A549 (cell line): Measurements from ENCODE around the gene KCNH4. TPM values are rescaled to one million over a fixed set of nuclear protein-coding genes. Genes with fewer than 3 reads are reported as not detected.

Experiments
- ATAC-seq, 2 experiments: fragments of 200-7000 bp in 1 of 2; fragments of >200 bp in 1 of 2; cut with Nextera tagmentation in 1 of 2; cut with Tn5 transposase in 1 of 2; 3 replicates each; pipeline versions ENCODE4 v1.8.0 to v1.9.1; 2018 to 2020; ENCODE audit warnings: mild to moderate bottlenecking in 1 of 2, moderate library complexity in 1 of 2
- CTCF ChIA-PET: fragments of 300-600 bp; sonication (Branson Sonifier 250); formaldehyde crosslinking; extraction: SDS; loops from one replicate; lab custom pipeline; 2021; ENCODE audit warnings: antibody characterized with exemption, inconsistent platforms; lab: Yijun Ruan, JAX
- POLR2A ChIA-PET: fragments of 350-600 bp; formaldehyde crosslinking; extraction: SDS; loops from one replicate; lab custom pipeline; 2021; ENCODE audit warnings: antibody characterized with exemption, inconsistent platforms; lab: Yijun Ruan, JAX
- DNase-seq, 2 experiments: peaks; one replicate each; pipeline versions ENCODE4 v3.0.0 to v3.0.0-alpha.2; 2011 to 2016; ENCODE audit warnings: low read depth in 1 of 2, low spot score in 1 of 2
- FAIRE-seq: peaks from 2 replicates; lab custom pipeline; 2011; peaks lifted over from hg19 to GRCh38; lab: Jason Lieb, UNC
- H3K27ac ChIP-seq, 2 experiments: fragments of >200 bp; sonication (Bioruptor Twin); formaldehyde crosslinking; 3 replicates each; pipeline ENCODE4 v1.5.1; 2016 to 2017
- H3K4me1 ChIP-seq: fragments of >200 bp; sonication (Bioruptor Twin); formaldehyde crosslinking; 3 replicates; pipeline ENCODE4 v1.6.1; 2016
- H3K4me2 ChIP-seq: fragments of >200 bp; sonication (Bioruptor Twin); formaldehyde crosslinking; 3 replicates; pipeline ENCODE4 v1.6.1; 2016
- H3K4me3 ChIP-seq: fragments of >200 bp; sonication (Bioruptor Twin); formaldehyde crosslinking; 3 replicates; pipeline ENCODE4 v1.5.1; 2016
- H3K9me3 ChIP-seq: fragments of >200 bp; sonication (Bioruptor Twin); formaldehyde crosslinking; 3 replicates; pipeline ENCODE4 v1.6.1; 2016
- CBX2 ChIP-seq: fragments of 200-600 bp; sonication (generic); IDR thresholded peaks from 2 replicates; pipeline ENCODE4 v1.6.1; 2016; ENCODE audit warnings: low read depth, mild to moderate bottlenecking, borderline replicate concordance
- CEBPB ChIP-seq, 2 experiments: fragments of >200 bp in 1 of 2; sonication (Bioruptor Twin) in 1 of 2; formaldehyde crosslinking in 1 of 2; IDR thresholded peaks; 2 replicates each; pipeline ENCODE4 v1.6.1; 2012 to 2016
- CHD2 ChIP-seq: fragments of 150-350 bp; IDR thresholded peaks from 2 replicates; pipeline ENCODE4 v1.6.1; 2014; ENCODE audit warnings: low read length; ENCODE audit not compliant: partially characterized antibody
- CHD4 ChIP-seq: fragments of 200-600 bp; sonication (generic); IDR thresholded peaks from 2 replicates; pipeline ENCODE4 v1.6.1; 2016; ENCODE audit warnings: antibody characterized with exemption, mild to moderate bottlenecking, borderline replicate concordance
- ESRRA ChIP-seq: fragments of 150-350 bp; IDR thresholded peaks from 2 replicates; pipeline ENCODE4 v1.6.1; 2014; ENCODE audit warnings: mild to moderate bottlenecking, low read length, borderline replicate concordance
- FOSB ChIP-seq: fragments of 250-450 bp; sonication (Bioruptor Pico); IDR thresholded peaks from 2 replicates; pipeline ENCODE4 v1.5.0; 2020; ENCODE audit warnings: mild to moderate bottlenecking, moderate library complexity
- FOXS1 ChIP-seq: fragments of 250-450 bp; sonication (Bioruptor Pico); IDR thresholded peaks from 2 replicates; pipeline ENCODE4 v1.5.0; 2020; ENCODE audit warnings: mild to moderate bottlenecking, moderate library complexity
- HDAC2 ChIP-seq: fragments of 200-600 bp; sonication (generic); IDR thresholded peaks from 2 replicates; pipeline ENCODE4 v1.6.1; 2016
- HOXA7 ChIP-seq: fragments of 250-450 bp; sonication (Bioruptor Pico); IDR thresholded peaks from 2 replicates; pipeline ENCODE4 v1.5.0; 2020; ENCODE audit warnings: mild to moderate bottlenecking, moderate library complexity
- HOXB5 ChIP-seq: fragments of 250-450 bp; sonication (Bioruptor Pico); IDR thresholded peaks from 2 replicates; pipeline ENCODE4 v1.5.0; 2020; ENCODE audit warnings: mild to moderate bottlenecking, moderate library complexity
- KDM5A ChIP-seq: fragments of 200-600 bp; sonication (generic); IDR thresholded peaks from 2 replicates; pipeline ENCODE4 v1.6.1; 2016; ENCODE audit warnings: antibody characterized with exemption, mild to moderate bottlenecking
- MAFK ChIP-seq: fragments of 450-650 bp; IDR thresholded peaks from 2 replicates; pipeline ENCODE4 v1.6.1; 2014; ENCODE audit not compliant: partially characterized antibody
- NR3C1 ChIP-seq: fragments of >200 bp; sonication (Bioruptor Twin); formaldehyde crosslinking; IDR thresholded peaks from 3 replicates; pipeline ENCODE4 v1.6.1; 2017
- POLR2AphosphoS2 ChIP-seq: conservative IDR thresholded peaks from 2 replicates; pipeline ENCODE4 v1.6.1; 2012; ENCODE audit warnings: low read length, improper control_type of control experiment, inconsistent platforms
- RAD21 ChIP-seq, 2 experiments: fragments of >200 bp in 1 of 2; sonication (Bioruptor Twin) in 1 of 2; formaldehyde crosslinking in 1 of 2; IDR thresholded peaks in 1 of 2; conservative IDR thresholded peaks in 1 of 2; 2 replicates in 1 of 2; 3 replicates in 1 of 2; pipeline ENCODE4 v1.6.1; 2012 to 2018; ENCODE audit warnings: inconsistent platforms in 1 of 2
- RCOR1 ChIP-seq: fragments of 150-350 bp; IDR thresholded peaks from 2 replicates; pipeline ENCODE4 v1.6.1; 2014; ENCODE audit warnings: antibody characterized with exemption, low read length, low read depth
- SMC3 ChIP-seq: fragments of >200 bp; sonication (Bioruptor Twin); formaldehyde crosslinking; IDR thresholded peaks from 3 replicates; pipeline ENCODE4 v1.6.1; 2018; ENCODE audit warnings: inconsistent platforms
- TP53 ChIP-seq: fragments of 250-450 bp; sonication (Bioruptor Pico); IDR thresholded peaks from 2 replicates; pipeline ENCODE4 v1.5.0; 2021; ENCODE audit warnings: mild to moderate bottlenecking, moderate library complexity
- USF2 ChIP-seq: fragments of 450-650 bp; IDR thresholded peaks from 2 replicates; pipeline ENCODE4 v1.6.1; 2014; ENCODE audit warnings: antibody characterized with exemption
- ZC3H11A ChIP-seq: fragments of 450-650 bp; IDR thresholded peaks from 2 replicates; pipeline ENCODE4 v1.6.1; 2014; ENCODE audit warnings: antibody characterized with exemption, mild to moderate bottlenecking
- WGBS: methylation state at CpG from one replicate; pipeline ENCODE4 v1.1.6; 2017; ENCODE audit errors: missing lambda C conversion rate; 5-methylcytosine and 5-hydroxymethylcytosine counted together
- polyA plus RNA-seq, 4 experiments: library from polyadenylated mRNA; depleted of rRNA in 3 of 4; stranded (reverse); fragments of >200 nt; fragmentation: RNase III in 1 of 4; extraction: RNeasy Plus Mini Kit Qiagen cat#74134 plus additional on column Dnase treatment in 1 of 4; gene quantifications; 2 replicates in 3 of 4; 3 replicates in 1 of 4; pipeline ENCODE4 v1.2.3, GENCODE V29; 2011 to 2017
- TF ChIP-seq, protein P1 (sequence below): IDR thresholded peaks from 2 replicates; pipeline ENCODE4 v1.6.1; 2012; ENCODE audit warnings: low read depth, borderline replicate concordance
- TF ChIP-seq, protein P2 (sequence below): fragments of 200-600 bp; sonication (generic); IDR thresholded peaks from 2 replicates; pipeline ENCODE4 v1.6.1; 2016; ENCODE audit warnings: antibody characterized with exemption, mild to moderate bottlenecking, moderate library complexity

Gene KCNH4
- polyA plus RNA-seq, 2 of the 4 experiments (the other 2 are of a cell fraction): 0.25 to 0.37 TPM

GRCh38 chr17:42227849-42228700 lies 47.1 kb upstream of the KCNH4 start:
- H3K4me3 ChIP-seq: no peak overlapping the region
- no peaks in the 10 kb centered on the region for H3K9me3 ChIP-seq
- DNase-seq: no peak
- POLR2A ChIA-PET: no interaction called here
- H3K27ac ChIP-seq: peak overlapping the region in 1 of 2 experiments; percentile 10; a peak in 1 of 6 replicates
- TF ChIP-seq ESRRA: no peak
- TF ChIP-seq FOSB (CRISPR knock-in tag): no peak
- TF ChIP-seq CHD2: no peak
- TF ChIP-seq FOXS1 (CRISPR knock-in tag): no peak
- TF ChIP-seq, protein P1, sequence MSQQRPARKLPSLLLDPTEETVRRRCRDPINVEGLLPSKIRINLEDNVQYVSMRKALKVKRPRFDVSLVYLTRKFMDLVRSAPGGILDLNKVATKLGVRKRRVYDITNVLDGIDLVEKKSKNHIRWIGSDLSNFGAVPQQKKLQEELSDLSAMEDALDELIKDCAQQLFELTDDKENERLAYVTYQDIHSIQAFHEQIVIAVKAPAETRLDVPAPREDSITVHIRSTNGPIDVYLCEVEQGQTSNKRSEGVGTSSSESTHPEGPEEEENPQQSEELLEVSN: no peak
- peak; percentile 16 for TF ChIP-seq MAFK
- H3K4me2 ChIP-seq: no peak overlapping the region; the same call in 2 of the 3 replicates
- WGBS: 77% methylated on average over 11 of the region's 11 CpGs
- ATAC-seq: peak; percentile 40 to 56; a peak in 5 of 6 replicates
- peaks cover 19% of the 10 kb centered on the region; the same call in 2 of the 3 replicates for H3K4me1 ChIP-seq
- no peak for FAIRE-seq
- CTCF ChIA-PET: interaction anchor here (1.5 to 2.1 kb wide), 4 partner anchors 44 to 203 kb away, joined by 3 to 7 read pairs (median 4); partner anchors contain the start of gene STAT5B

- H3K9me3 ChIP-seq: no peaks in the 10 kb centered on the region
- ChIA-PET CTCF (interaction anchor here (0.6 to 4.4 kb wide), 6 partner anchors 9 to 262 kb away, joined by 3 to 19 read pairs (median 4); partner anchors contain the start of genes HCRT and KCNH4), POLR2A (interaction anchor here (0.6 kb wide), 1 partner anchor 204 kb away, joined by 4 read pairs; no protein-coding TSS in a partner anchor)
- FAIRE-seq (no peak), DNase-seq (no peak), ATAC-seq (no peak)
- H3K27ac ChIP-seq: no peak overlapping the region
- no peak overlapping the region for H3K4me2 ChIP-seq
- no peak for TF ChIP-seq RAD21 (conservative IDR thresholded peaks at IDR 0.05 in 1 of 2, IDR thresholded peaks at IDR 0.05 in 1 of 2)
- TF ChIP-seq HOXB5 (CRISPR knock-in tag): no peak
- no peak for TF ChIP-seq USF2
- TF ChIP-seq SMC3: no peak
- no peak for TF ChIP-seq CEBPB (IDR thresholded peaks at IDR 0.05)
- TF ChIP-seq HOXA7: no peak
- no peak for TF ChIP-seq NR3C1
- no peak for TF ChIP-seq CHD2
- TF ChIP-seq FOXS1 (CRISPR knock-in tag): no peak
- no peak for TF ChIP-seq RCOR1
- no peak for TF ChIP-seq CHD4
- TF ChIP-seq KDM5A: no peak
- TF ChIP-seq CBX2: no peak
- no peak for TF ChIP-seq HDAC2
- TF ChIP-seq TP53 (CRISPR knock-in tag): no peak
- TF ChIP-seq ZC3H11A: no peak
- TF ChIP-seq, protein P2, sequence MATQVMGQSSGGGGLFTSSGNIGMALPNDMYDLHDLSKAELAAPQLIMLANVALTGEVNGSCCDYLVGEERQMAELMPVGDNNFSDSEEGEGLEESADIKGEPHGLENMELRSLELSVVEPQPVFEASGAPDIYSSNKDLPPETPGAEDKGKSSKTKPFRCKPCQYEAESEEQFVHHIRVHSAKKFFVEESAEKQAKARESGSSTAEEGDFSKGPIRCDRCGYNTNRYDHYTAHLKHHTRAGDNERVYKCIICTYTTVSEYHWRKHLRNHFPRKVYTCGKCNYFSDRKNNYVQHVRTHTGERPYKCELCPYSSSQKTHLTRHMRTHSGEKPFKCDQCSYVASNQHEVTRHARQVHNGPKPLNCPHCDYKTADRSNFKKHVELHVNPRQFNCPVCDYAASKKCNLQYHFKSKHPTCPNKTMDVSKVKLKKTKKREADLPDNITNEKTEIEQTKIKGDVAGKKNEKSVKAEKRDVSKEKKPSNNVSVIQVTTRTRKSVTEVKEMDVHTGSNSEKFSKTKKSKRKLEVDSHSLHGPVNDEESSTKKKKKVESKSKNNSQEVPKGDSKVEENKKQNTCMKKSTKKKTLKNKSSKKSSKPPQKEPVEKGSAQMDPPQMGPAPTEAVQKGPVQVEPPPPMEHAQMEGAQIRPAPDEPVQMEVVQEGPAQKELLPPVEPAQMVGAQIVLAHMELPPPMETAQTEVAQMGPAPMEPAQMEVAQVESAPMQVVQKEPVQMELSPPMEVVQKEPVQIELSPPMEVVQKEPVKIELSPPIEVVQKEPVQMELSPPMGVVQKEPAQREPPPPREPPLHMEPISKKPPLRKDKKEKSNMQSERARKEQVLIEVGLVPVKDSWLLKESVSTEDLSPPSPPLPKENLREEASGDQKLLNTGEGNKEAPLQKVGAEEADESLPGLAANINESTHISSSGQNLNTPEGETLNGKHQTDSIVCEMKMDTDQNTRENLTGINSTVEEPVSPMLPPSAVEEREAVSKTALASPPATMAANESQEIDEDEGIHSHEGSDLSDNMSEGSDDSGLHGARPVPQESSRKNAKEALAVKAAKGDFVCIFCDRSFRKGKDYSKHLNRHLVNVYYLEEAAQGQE: no peak
- no peak for TF ChIP-seq MAFK
- TF ChIP-seq POLR2AphosphoS2: no peak
- no peak overlapping the region for H3K4me3 ChIP-seq
- H3K4me1 ChIP-seq: peaks cover 17% of the 10 kb centered on the region; the same call in 2 of the 3 replicates
- WGBS: 96% methylated on average over 5 of the region's 5 CpGs
These were observed 44.7 kb upstream of the KCNH4 start for GRCh38 chr17:42225646-42226045.
